Activated T-cell treated with anti-CD3 and anti-CD28 coated beads, Interleukin-2, amount 50 U/mL, for 72 hours (primary cell): Measurements from ENCODE around the gene ANKRD33B. TPM values are rescaled to one million over a fixed set of nuclear protein-coding genes. Genes with fewer than 3 reads are reported as not detected.
"Not testable (repeated sequence)": the region's sequence is repeated elsewhere in the genome, so short reads cannot be mapped to it uniquely, and the experiment has no call there.

ENCODE experiments used
- ATAC-seq, 2 donors: fragments of 150-1000 bp; cut with Tn5 transposase; replicated peaks in 1 of 2; 2 replicates each; pipeline ENCODE4 v1.10.0; 2021; ENCODE audit warnings: moderate library complexity in 2 of 2, mild to moderate bottlenecking in 1 of 2
- DNase-seq, 2 donors: peaks; one replicate each; pipeline ENCODE4 v3.0.0; 2021 to 2022; ENCODE audit warnings: mixed read lengths in 1 of 2
- H3K27ac Mint-ChIP-seq: one replicate; pipeline ENCODE4 v1.8.0; 2022; ENCODE audit warnings: mild to moderate bottlenecking, moderate library complexity, mixed read lengths
- H3K27me3 Mint-ChIP-seq: one replicate; pipeline ENCODE4 v1.8.0; 2022; ENCODE audit warnings: low read depth, mixed read lengths
- H3K36me3 Mint-ChIP-seq, 2 donors: one replicate each; pipeline ENCODE4 v1.8.0; 2022; ENCODE audit warnings: mixed read lengths in 2 of 2, mild to moderate bottlenecking in 1 of 2; ENCODE audit not compliant: insufficient read depth in 2 of 2
- H3K4me1 Mint-ChIP-seq: one replicate; pipeline ENCODE4 v1.8.0; 2022; ENCODE audit warnings: low read depth, mixed read lengths
- H3K4me3 Mint-ChIP-seq, 2 donors: one replicate each; pipeline ENCODE4 v1.8.0; 2022; ENCODE audit warnings: mild to moderate bottlenecking in 2 of 2, mixed read lengths in 2 of 2, moderate library complexity in 2 of 2
- H3K9me3 Mint-ChIP-seq, 2 donors: one replicate each; pipeline ENCODE4 v1.8.0; 2022; ENCODE audit warnings: mixed read lengths in 2 of 2
- total RNA-seq, 2 donors: library from RNA; stranded (reverse); gene quantifications; one replicate each; pipeline ENCODE4 v1.2.3, GENCODE V29; 2022

Gene ANKRD33B
- total RNA-seq, 2 donors from 2014 or later: 6.2 to 12.0 TPM

- peaks cover 41% of the 10 kb centered on the region for H3K4me1 Mint-ChIP-seq
- peaks cover 4 to 7% of the 10 kb centered on the region in 2 donors for H3K36me3 Mint-ChIP-seq
- peak; percentile 70 to 71 for ATAC-seq
- peaks cover 0 to 2% of the 10 kb centered on the region in 2 donors for H3K9me3 Mint-ChIP-seq
- H3K27me3 Mint-ChIP-seq: peaks cover 24% of the 10 kb centered on the region
- H3K27ac Mint-ChIP-seq: no peak overlapping the region
- DNase-seq: peak in 1 of 2 donors; percentile 24
- H3K4me3 Mint-ChIP-seq: peak overlapping the region in 1 of 2 donors; percentile 11
Observed at GRCh38 chr5:10600626-10601245, 36.9 kb downstream of the ANKRD33B start.

GRCh38 chr5:10601246-10602030 lies 37.6 kb downstream of the ANKRD33B start:
- ATAC-seq (peak; percentile 17 to 36), DNase-seq (no peak)
- Mint-ChIP-seq H3K4me1 (peaks cover 34% of the 10 kb centered on the region), H3K36me3 (peaks cover 2 to 5% of the 10 kb centered on the region in 2 donors), H3K27me3 (peaks cover 27% of the 10 kb centered on the region), H3K27ac (no peak overlapping the region), H3K9me3 (peaks cover 0 to 2% of the 10 kb centered on the region in 2 donors), H3K4me3 (peak overlapping the region in 1 of 2 donors; percentile 44)

- Mint-ChIP-seq H3K9me3 (peaks cover 0 to 2% of the 10 kb centered on the region in 2 donors), H3K27ac (no peak overlapping the region)
Observed at GRCh38 chr5:10602031-10602806, 38.3 kb downstream of the ANKRD33B start.

GRCh38 chr5:10604975-10605374 lies 41.1 kb downstream of the ANKRD33B start:
- peaks cover 0 to 2% of the 10 kb centered on the region in 2 donors for H3K36me3 Mint-ChIP-seq
- peaks cover 21% of the 10 kb centered on the region for H3K27me3 Mint-ChIP-seq

More at GRCh38 chr5:10602031-10602806, 38.3 kb downstream of the ANKRD33B start:
- DNase-seq: no peak
- Mint-ChIP-seq H3K36me3 (peaks cover 0 to 4% of the 10 kb centered on the region in 2 donors), H3K27me3 (peaks cover 26% of the 10 kb centered on the region), H3K4me3 (no peak overlapping the region), H3K4me1 (peaks cover 34% of the 10 kb centered on the region)
- ATAC-seq: no peak

GRCh38 chr5:10606632-10607022 lies 42.8 kb downstream of the ANKRD33B start:
- not testable (repeated sequence) for H3K9me3 Mint-ChIP-seq, H3K27ac Mint-ChIP-seq, H3K36me3 Mint-ChIP-seq, DNase-seq
- peak in 1 of 2 donors; percentile 5 for ATAC-seq
- Mint-ChIP-seq H3K4me1 (peaks cover 18% of the 10 kb centered on the region), H3K4me3 (peak overlapping the region; percentile 69 to 77), H3K27me3 (peaks cover 25% of the 10 kb centered on the region)

More at GRCh38 chr5:10604975-10605374, 41.1 kb downstream of the ANKRD33B start:
- no peak overlapping the region for H3K4me3 Mint-ChIP-seq
- H3K9me3 Mint-ChIP-seq: no peaks in the 10 kb centered on the region
- no peak for DNase-seq
- H3K4me1 Mint-ChIP-seq: peaks cover 34% of the 10 kb centered on the region
- H3K27ac Mint-ChIP-seq: no peak overlapping the region
- ATAC-seq: no peak

- Mint-ChIP-seq H3K36me3 (no peaks in the 10 kb centered on the region), H3K9me3 (no peaks in the 10 kb centered on the region), H3K27me3 (peaks cover 25% of the 10 kb centered on the region), H3K4me1 (peaks cover 15% of the 10 kb centered on the region), H3K4me3 (peak overlapping the region; percentile 69 to 77), H3K27ac (no peak overlapping the region)
- peak; percentile 82 to 88 for ATAC-seq
- DNase-seq: peak in 1 of 2 donors; percentile 31
Observed at GRCh38 chr5:10607023-10607665, 43.3 kb downstream of the ANKRD33B start.

GRCh38 chr5:10607666-10608073 lies 43.8 kb downstream of the ANKRD33B start:
- Mint-ChIP-seq H3K36me3 (no peaks in the 10 kb centered on the region), H3K9me3 (no peaks in the 10 kb centered on the region), H3K4me1 (peaks cover 15% of the 10 kb centered on the region), H3K27me3 (peaks cover 25% of the 10 kb centered on the region), H3K27ac (no peak overlapping the region), H3K4me3 (peak overlapping the region; percentile 69 to 77)
- DNase-seq (no peak), ATAC-seq (peak; percentile 57 to 66)

- peak overlapping the region; percentile 69 to 77 for H3K4me3 Mint-ChIP-seq
- not testable (repeated sequence) for ATAC-seq, H3K9me3 Mint-ChIP-seq
Observed at GRCh38 chr5:10608081-10608480, 44.2 kb downstream of the ANKRD33B start.

GRCh38 chr5:10610058-10610457 lies 46.2 kb downstream of the ANKRD33B start:
- H3K9me3 Mint-ChIP-seq: no peaks in the 10 kb centered on the region

More at GRCh38 chr5:10608081-10608480, 44.2 kb downstream of the ANKRD33B start:
- H3K36me3 Mint-ChIP-seq, H3K27ac Mint-ChIP-seq, DNase-seq: not testable (repeated sequence)
- Mint-ChIP-seq H3K27me3 (peaks cover 25% of the 10 kb centered on the region), H3K4me1 (peaks cover 15% of the 10 kb centered on the region)

GRCh38 chr5:10611290-10611689 lies 47.4 kb downstream of the ANKRD33B start:
- no peak overlapping the region for H3K27ac Mint-ChIP-seq
- H3K36me3 Mint-ChIP-seq: no peaks in the 10 kb centered on the region
- ATAC-seq (no peak), DNase-seq (no peak)
- peaks cover 15% of the 10 kb centered on the region for H3K4me1 Mint-ChIP-seq
- no peaks in the 10 kb centered on the region for H3K9me3 Mint-ChIP-seq
- no peak overlapping the region for H3K4me3 Mint-ChIP-seq
- H3K27me3 Mint-ChIP-seq: peaks cover 18% of the 10 kb centered on the region

More at GRCh38 chr5:10610058-10610457, 46.2 kb downstream of the ANKRD33B start:
- Mint-ChIP-seq H3K4me3 (no peak overlapping the region), H3K27ac (no peak overlapping the region), H3K4me1 (peaks cover 15% of the 10 kb centered on the region), H3K27me3 (peaks cover 25% of the 10 kb centered on the region), H3K36me3 (no peaks in the 10 kb centered on the region)
- no peak for DNase-seq
- no peak for ATAC-seq

GRCh38 chr5:10612251-10612650 lies 48.4 kb downstream of the ANKRD33B start:
- H3K36me3 Mint-ChIP-seq: no peaks in the 10 kb centered on the region
- no peaks in the 10 kb centered on the region for H3K9me3 Mint-ChIP-seq
- no peak overlapping the region for H3K27ac Mint-ChIP-seq
- no peak for DNase-seq
- H3K4me1 Mint-ChIP-seq: peaks cover 8% of the 10 kb centered on the region
- no peak overlapping the region for H3K4me3 Mint-ChIP-seq
- no peak for ATAC-seq
- H3K27me3 Mint-ChIP-seq: peaks cover 15% of the 10 kb centered on the region

GRCh38 chr5:10615693-10616092 lies 51.8 kb downstream of the ANKRD33B start:
- ATAC-seq: no peak
- Mint-ChIP-seq H3K36me3 (no peaks in the 10 kb centered on the region), H3K4me1 (no peaks in the 10 kb centered on the region), H3K9me3 (no peaks in the 10 kb centered on the region), H3K4me3 (no peak overlapping the region), H3K27me3 (no peaks in the 10 kb centered on the region), H3K27ac (no peak overlapping the region)
- no peak for DNase-seq
